LoVo (cell line): ENCODE results near the gene KLK8.
"Not testable (repeated sequence)": the region's sequence is repeated elsewhere in the genome, so short reads cannot be mapped to it uniquely, and the experiment has no call there.

Source experiments
- DNase-seq: peaks from one replicate; pipeline ENCODE4 v3.0.0-alpha.2; 2016; ENCODE audit warnings: low spot score

The KLK8 gene

GRCh38 chr19:51016798-51017683, 15.6 kb upstream of the KLK8 start:
- peak; percentile 78 for DNase-seq

- no peak for DNase-seq
Measured at GRCh38 chr19:51015691-51016267, 14.4 kb upstream of the KLK8 start.

GRCh38 chr19:51014242-51014641, 12.8 kb upstream of the KLK8 start:
- DNase-seq: no peak

- no peak for DNase-seq
Measured at GRCh38 chr19:51012661-51013190, 11.3 kb upstream of the KLK8 start.

- DNase-seq: no peak
Measured at GRCh38 chr19:51010066-51010795, 8.8 kb upstream of the KLK8 start.

GRCh38 chr19:51009061-51009891, 7.9 kb upstream of the KLK8 start:
- no peak for DNase-seq

- DNase-seq: no peak
Measured at GRCh38 chr19:51007488-51007887, 6.1 kb upstream of the KLK8 start.

- DNase-seq: no peak
Measured at GRCh38 chr19:51006406-51006805, 5.0 kb upstream of the KLK8 start.

- DNase-seq: no peak
Measured at GRCh38 chr19:51005248-51005647, 3.8 kb upstream of the KLK8 start.

GRCh38 chr19:51003316-51003715, 1.9 kb upstream of the KLK8 start:
- DNase-seq: no peak

- DNase-seq: peak; percentile 60
Measured at GRCh38 chr19:51002542-51003311, 1.3 kb upstream of the KLK8 start.

GRCh38 chr19:51002089-51002532, 707 bp upstream of the KLK8 start:
- DNase-seq: no peak

- no peak for DNase-seq
Measured at GRCh38 chr19:51000981-51001380, 423 bp downstream of the KLK8 start.

- no peak for DNase-seq
Measured at GRCh38 chr19:51000426-51000825, 978 bp downstream of the KLK8 start.

- DNase-seq: no peak
Measured at GRCh38 chr19:50998686-50999085, 2.7 kb downstream of the KLK8 start.

- DNase-seq: no peak
Measured at GRCh38 chr19:50998061-50998460, 3.3 kb downstream of the KLK8 start.

GRCh38 chr19:50994129-50994528, 7.3 kb downstream of the KLK8 start:
- DNase-seq: no peak

- no peak for DNase-seq
Measured at GRCh38 chr19:50992666-50993035, 8.8 kb downstream of the KLK8 start.

- not testable (repeated sequence) for DNase-seq
Measured at GRCh38 chr19:50984416-50984815, 17.0 kb downstream of the KLK8 start.

- no peak for DNase-seq
Measured at GRCh38 chr19:50983625-50984292, 17.6 kb downstream of the KLK8 start, which contains the start of gene KLK7. Gene KLK7, minus strand, starts transcription at chr19:50983917. Its CDS starts 1,518 bp downstream, at chr19:50982399.
